HepG2 (cell line): ENCODE measurements around the gene KDM3B. TPM values are rescaled to one million over a fixed set of nuclear protein-coding genes. Genes with fewer than 3 reads are reported as not detected.
A peak's percentile ranks its signal among the peaks of the same experiment; 100 is the strongest.

Experiments
- ATAD3A ChIP-seq: sonication (generic); formaldehyde crosslinking; IDR thresholded peaks from 2 replicates; pipeline ENCODE4 v1.4.0; 2020; ENCODE audit warnings: missing genetic modification reagents
- CBX2 ChIP-seq, 2 experiments: fragments of 200-600 bp in 1 of 2; sonication (generic); formaldehyde crosslinking in 1 of 2; IDR thresholded peaks; 2 replicates each; pipeline versions ENCODE4 v1.7.0 to v1.8.1; 2018 to 2022; ENCODE audit warnings: low read depth in 2 of 2, low read length in 1 of 2, mild to moderate bottlenecking in 1 of 2, missing genetic modification reagents in 1 of 2
- CREB1 ChIP-seq, 2 experiments: fragments of 450-650 bp in 1 of 2; IDR thresholded peaks; 2 replicates each; pipeline ENCODE4 v1.6.1; 2016 to 2017; ENCODE audit warnings: control low read depth in 1 of 2, mild to moderate bottlenecking in 1 of 2, missing compliant biosample characterization in 1 of 2, missing genetic modification characterization in 1 of 2
- GATA4 ChIP-seq: sonication (generic); IDR thresholded peaks from 2 replicates; pipeline ENCODE4 v1.6.1; 2016; ENCODE audit warnings: antibody characterized with exemption, low read depth, borderline replicate concordance
- KLF12 ChIP-seq: sonication (generic); formaldehyde crosslinking; IDR thresholded peaks from 2 replicates; pipeline ENCODE4 v1.4.0; 2020; ENCODE audit warnings: missing genetic modification reagents, borderline replicate concordance
- KLF6 ChIP-seq: IDR thresholded peaks from 2 replicates; pipeline ENCODE4 v1.8.0; 2016; ENCODE audit warnings: missing biosample characterization, missing genetic modification reagents
- MXI1 ChIP-seq: IDR thresholded peaks from 3 replicates; pipeline ENCODE4 v1.6.1; 2012; ENCODE audit warnings: low read depth, low read length, inconsistent platforms, borderline replicate concordance
- NFE2L1 ChIP-seq: sonication (generic); formaldehyde crosslinking; IDR thresholded peaks from 2 replicates; pipeline ENCODE4 v1.4.0; 2020; ENCODE audit warnings: missing genetic modification reagents, mild to moderate bottlenecking, borderline replicate concordance
- PHF5A ChIP-seq: IDR thresholded peaks from one replicate; pipeline ENCODE4 v1.6.1; 2018; ENCODE audit warnings: low read depth, missing genetic modification reagents; ENCODE audit not compliant: unreplicated experiment
- TAF1 ChIP-seq: sonication (generic); formaldehyde crosslinking; IDR thresholded peaks from 2 replicates; pipeline ENCODE4 v1.4.0; 2020; ENCODE audit warnings: missing genetic modification reagents
- ZBTB20 ChIP-seq: sonication (generic); formaldehyde crosslinking; IDR thresholded peaks from 2 replicates; pipeline ENCODE4 v1.8.1; 2023; ENCODE audit warnings: missing genetic modification reagents, low read depth, mild to moderate bottlenecking, borderline replicate concordance
- ZNF331 ChIP-seq: sonication (generic); formaldehyde crosslinking; IDR thresholded peaks from 2 replicates; pipeline ENCODE4 v1.4.0; 2020; ENCODE audit warnings: missing genetic modification reagents
- ZNF337 ChIP-seq: sonication (generic); formaldehyde crosslinking; IDR thresholded peaks from 2 replicates; pipeline ENCODE4 v1.5.1; 2020; ENCODE audit warnings: missing genetic modification reagents, low read depth, mild to moderate bottlenecking, borderline replicate concordance
- ZNF34 ChIP-seq: sonication (generic); formaldehyde crosslinking; IDR thresholded peaks from 2 replicates; pipeline ENCODE4 v1.4.0; 2020; ENCODE audit warnings: mild to moderate bottlenecking, missing genetic modification reagents, borderline replicate concordance
- ZNF350 ChIP-seq: sonication (generic); formaldehyde crosslinking; IDR thresholded peaks from 2 replicates; pipeline ENCODE4 v1.4.0; 2020; ENCODE audit warnings: mild to moderate bottlenecking, low read depth, missing genetic modification reagents, borderline replicate concordance
- ZNF44 ChIP-seq: sonication (generic); formaldehyde crosslinking; IDR thresholded peaks from 2 replicates; pipeline ENCODE4 v1.5.1; 2020; ENCODE audit warnings: mild to moderate bottlenecking, missing genetic modification reagents
- ZNF567 ChIP-seq: sonication (generic); formaldehyde crosslinking; IDR thresholded peaks from 2 replicates; pipeline ENCODE4 v1.8.1; 2023; ENCODE audit warnings: mild to moderate bottlenecking, missing genetic modification reagents, borderline replicate concordance
- ZNF704 ChIP-seq: sonication (generic); formaldehyde crosslinking; IDR thresholded peaks from 2 replicates; pipeline ENCODE4 v1.8.1; 2023; ENCODE audit warnings: mild to moderate bottlenecking, inconsistent platforms, moderate library complexity, missing genetic modification reagents, borderline replicate concordance
- ZNF782 ChIP-seq: sonication (generic); formaldehyde crosslinking; IDR thresholded peaks from 2 replicates; pipeline ENCODE4 v1.4.0; 2020; ENCODE audit warnings: missing genetic modification reagents, mild to moderate bottlenecking, borderline replicate concordance
- polyA plus RNA-seq, 8 experiments: library from polyadenylated mRNA; depleted of rRNA in 3 of 8; stranded (reverse) in 7 of 8; unstranded in 1 of 8; fragments of >200 nt; fragmentation: Illumina TruSeq in 4 of 8; extraction: Trizol in 4 of 8; gene quantifications; 2 replicates each; pipeline versions ENCODE4 v1.2.1 to v1.2.3, GENCODE V29; 2011 to 2016; ENCODE audit warnings: low read depth in 4 of 8, missing spikeins in 1 of 8, mixed read lengths in 1 of 8; ENCODE audit not compliant: insufficient read depth in 1 of 8
- total RNA-seq, 5 experiments: library from RNA; depleted of rRNA; stranded (reverse); fragments of >200 nt; fragmentation: Illumina TruSeq; extraction: Trizol; gene quantifications; 2 replicates each; pipeline ENCODE4 v1.2.3, GENCODE V29; 2016; ENCODE audit warnings: low read depth in 1 of 5
- TF ChIP-seq, protein P1 (sequence below): sonication (generic); formaldehyde crosslinking; IDR thresholded peaks from 2 replicates; pipeline ENCODE4 v1.5.1; 2020; ENCODE audit warnings: mild to moderate bottlenecking, missing genetic modification reagents, borderline replicate concordance
- TF ChIP-seq, protein P2 (sequence below): IDR thresholded peaks from 2 replicates; pipeline ENCODE4 v1.6.1; 2016

Gene KDM3B
- total and polyA plus RNA-seq, 2 of the 13 experiments (the other 11 are each of a cell fraction or from before 2014, with no cell fraction given): 19.7 to 34.3 TPM

- TF ChIP-seq, protein P1, sequence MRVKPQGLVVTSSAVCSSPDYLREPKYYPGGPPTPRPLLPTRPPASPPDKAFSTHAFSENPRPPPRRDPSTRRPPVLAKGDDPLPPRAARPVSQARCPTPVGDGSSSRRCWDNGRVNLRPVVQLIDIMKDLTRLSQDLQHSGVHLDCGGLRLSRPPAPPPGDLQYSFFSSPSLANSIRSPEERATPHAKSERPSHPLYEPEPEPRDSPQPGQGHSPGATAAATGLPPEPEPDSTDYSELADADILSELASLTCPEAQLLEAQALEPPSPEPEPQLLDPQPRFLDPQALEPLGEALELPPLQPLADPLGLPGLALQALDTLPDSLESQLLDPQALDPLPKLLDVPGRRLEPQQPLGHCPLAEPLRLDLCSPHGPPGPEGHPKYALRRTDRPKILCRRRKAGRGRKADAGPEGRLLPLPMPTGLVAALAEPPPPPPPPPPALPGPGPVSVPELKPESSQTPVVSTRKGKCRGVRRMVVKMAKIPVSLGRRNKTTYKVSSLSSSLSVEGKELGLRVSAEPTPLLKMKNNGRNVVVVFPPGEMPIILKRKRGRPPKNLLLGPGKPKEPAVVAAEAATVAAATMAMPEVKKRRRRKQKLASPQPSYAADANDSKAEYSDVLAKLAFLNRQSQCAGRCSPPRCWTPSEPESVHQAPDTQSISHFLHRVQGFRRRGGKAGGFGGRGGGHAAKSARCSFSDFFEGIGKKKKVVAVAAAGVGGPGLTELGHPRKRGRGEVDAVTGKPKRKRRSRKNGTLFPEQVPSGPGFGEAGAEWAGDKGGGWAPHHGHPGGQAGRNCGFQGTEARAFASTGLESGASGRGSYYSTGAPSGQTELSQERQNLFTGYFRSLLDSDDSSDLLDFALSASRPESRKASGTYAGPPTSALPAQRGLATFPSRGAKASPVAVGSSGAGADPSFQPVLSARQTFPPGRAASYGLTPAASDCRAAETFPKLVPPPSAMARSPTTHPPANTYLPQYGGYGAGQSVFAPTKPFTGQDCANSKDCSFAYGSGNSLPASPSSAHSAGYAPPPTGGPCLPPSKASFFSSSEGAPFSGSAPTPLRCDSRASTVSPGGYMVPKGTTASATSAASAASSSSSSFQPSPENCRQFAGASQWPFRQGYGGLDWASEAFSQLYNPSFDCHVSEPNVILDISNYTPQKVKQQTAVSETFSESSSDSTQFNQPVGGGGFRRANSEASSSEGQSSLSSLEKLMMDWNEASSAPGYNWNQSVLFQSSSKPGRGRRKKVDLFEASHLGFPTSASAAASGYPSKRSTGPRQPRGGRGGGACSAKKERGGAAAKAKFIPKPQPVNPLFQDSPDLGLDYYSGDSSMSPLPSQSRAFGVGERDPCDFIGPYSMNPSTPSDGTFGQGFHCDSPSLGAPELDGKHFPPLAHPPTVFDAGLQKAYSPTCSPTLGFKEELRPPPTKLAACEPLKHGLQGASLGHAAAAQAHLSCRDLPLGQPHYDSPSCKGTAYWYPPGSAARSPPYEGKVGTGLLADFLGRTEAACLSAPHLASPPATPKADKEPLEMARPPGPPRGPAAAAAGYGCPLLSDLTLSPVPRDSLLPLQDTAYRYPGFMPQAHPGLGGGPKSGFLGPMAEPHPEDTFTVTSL (CRISPR knock-in tag): no peak
- TF ChIP-seq ZNF704: no peak
- no peak for TF ChIP-seq ZNF350 (CRISPR knock-in tag)
- TF ChIP-seq ZNF44 (CRISPR knock-in tag): no peak
- TF ChIP-seq, protein P2, sequence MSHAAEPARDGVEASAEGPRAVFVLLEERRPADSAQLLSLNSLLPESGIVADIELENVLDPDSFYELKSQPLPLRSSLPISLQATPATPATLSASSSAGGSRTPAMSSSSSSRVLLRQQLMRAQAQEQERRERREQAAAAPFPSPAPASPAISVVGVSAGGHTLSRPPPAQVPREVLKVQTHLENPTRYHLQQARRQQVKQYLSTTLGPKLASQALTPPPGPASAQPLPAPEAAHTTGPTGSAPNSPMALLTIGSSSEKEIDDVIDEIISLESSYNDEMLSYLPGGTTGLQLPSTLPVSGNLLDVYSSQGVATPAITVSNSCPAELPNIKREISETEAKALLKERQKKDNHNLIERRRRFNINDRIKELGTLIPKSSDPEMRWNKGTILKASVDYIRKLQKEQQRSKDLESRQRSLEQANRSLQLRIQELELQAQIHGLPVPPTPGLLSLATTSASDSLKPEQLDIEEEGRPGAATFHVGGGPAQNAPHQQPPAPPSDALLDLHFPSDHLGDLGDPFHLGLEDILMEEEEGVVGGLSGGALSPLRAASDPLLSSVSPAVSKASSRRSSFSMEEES (CRISPR knock-in tag): no peak
- TF ChIP-seq TAF1 (CRISPR knock-in tag): peak; percentile 35; the same call in 1 of the 2 replicates
- TF ChIP-seq KLF6 (CRISPR knock-in tag): no peak
- TF ChIP-seq ZNF567 (CRISPR knock-in tag): no peak
- no peak for TF ChIP-seq ZNF782 (CRISPR knock-in tag)
- no peak for TF ChIP-seq ATAD3A (CRISPR knock-in tag)
- no peak for TF ChIP-seq ZNF337 (CRISPR knock-in tag)
- TF ChIP-seq ZNF34 (CRISPR knock-in tag): no peak
- no peak for TF ChIP-seq PHF5A (CRISPR knock-in tag)
- TF ChIP-seq CBX2 (IDR thresholded peaks at IDR 0.05; ENCODE audit: low read depth, low read length): no peak
- no peak for TF ChIP-seq CBX2 (CRISPR knock-in tag; IDR thresholded peaks at IDR 0.05; ENCODE audit: low read depth)
- no peak for TF ChIP-seq ZBTB20 (CRISPR knock-in tag)
- TF ChIP-seq NFE2L1 (CRISPR knock-in tag): no peak
- TF ChIP-seq CREB1 (IDR thresholded peaks at IDR 0.05): no peak
- no peak for TF ChIP-seq CREB1 (CRISPR knock-in tag; IDR thresholded peaks at IDR 0.05)
- TF ChIP-seq MXI1: no peak
- no peak for TF ChIP-seq GATA4
- no peak for TF ChIP-seq ZNF331 (CRISPR knock-in tag)
- TF ChIP-seq KLF12: no peak
Observed at GRCh38 chr5:138439477-138440158, 87.1 kb downstream of the KDM3B start (continued).
